Cardiac muscle cell (in vitro differentiated cells and primary cell): ENCODE measurements around the gene SPATA16. TPM values are rescaled to one million over a fixed set of nuclear protein-coding genes. Genes with fewer than 3 reads are reported as not detected.

Source experiments
- DNase-seq, 2 donors: peaks; one replicate each; pipeline versions ENCODE4 v3.0.0 to v3.0.0-alpha.2; 2010 to 2017; ENCODE audit warnings: low read depth in 1 of 2, low spot score in 1 of 2
- H3K27ac ChIP-seq: fragments of 200-600 bp; sonication (generic); 2 replicates; pipeline ENCODE4 v1.5.1; 2016
- H3K27me3 ChIP-seq: fragments of 200-600 bp; sonication (generic); 2 replicates; pipeline ENCODE4 v1.6.0; 2016; ENCODE audit warnings: control low read depth
- H3K36me3 ChIP-seq: fragments of 200-600 bp; sonication (generic); 2 replicates; pipeline ENCODE4 v1.5.1; 2016; ENCODE audit warnings: control low read depth
- H3K4me1 ChIP-seq: fragments of 200-600 bp; sonication (generic); 2 replicates; pipeline ENCODE4 v1.8.1; 2017; ENCODE audit warnings: low read depth, mild to moderate bottlenecking, mixed run types
- H3K4me3 ChIP-seq: fragments of 200-600 bp; sonication (generic); 2 replicates; pipeline ENCODE4 v1.5.1; 2016; ENCODE audit warnings: mild to moderate bottlenecking
- H3K9me3 ChIP-seq: fragments of 200-600 bp; sonication (generic); 2 replicates; pipeline ENCODE4 v1.5.1; 2017; ENCODE audit warnings: low read depth, mild to moderate bottlenecking, control low read depth
- polyA plus RNA-seq: library from polyadenylated mRNA; unstranded; fragments of >200 nt; fragmentation: Nextera tagmentation; extraction: Ambion mirVana; gene quantifications from 2 replicates; pipeline ENCODE4 v1.2.1, GENCODE V29; 2016
- total RNA-seq: library from RNA; depleted of rRNA; stranded (reverse); fragments of >200 nt; gene quantifications from 2 replicates; pipeline ENCODE4 v1.2.3, GENCODE V29; 2016
- TF ChIP-seq, protein P1 (sequence below): IDR thresholded peaks from 2 replicates; pipeline ENCODE4 v1.5.1; 2012; ENCODE audit warnings: low read depth, mild to moderate bottlenecking, low read length

Gene SPATA16
- total and polyA plus RNA-seq, 2 experiments from 2014 or later = not detected

DNA sequence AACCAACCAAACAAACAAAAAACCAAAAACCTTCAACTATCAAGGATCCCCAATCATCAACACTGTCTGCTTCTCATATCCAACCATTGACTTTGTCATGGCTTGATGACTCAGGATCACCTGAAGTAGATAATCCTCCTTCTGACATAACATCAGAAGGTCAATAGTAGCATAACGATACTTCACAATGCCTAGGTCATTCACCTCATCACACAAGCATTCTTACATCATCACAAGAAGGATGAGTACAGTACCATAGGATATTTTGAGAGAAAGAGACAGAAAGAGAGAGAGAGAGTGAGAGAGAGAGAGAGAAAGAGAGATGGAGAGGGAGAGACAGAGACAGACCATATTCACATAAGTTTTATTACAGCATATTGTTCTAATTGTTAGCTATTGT is 42.1 kb downstream of the SPATA16 start:
- Histone ChIP-seq H3K4me1 (no peaks in the 10 kb centered on the region), H3K4me3 (no peak overlapping the region), H3K27ac (no peak overlapping the region), H3K36me3 (no peaks in the 10 kb centered on the region), H3K27me3 (no peaks in the 10 kb centered on the region), H3K9me3 (no peaks in the 10 kb centered on the region)
- TF ChIP-seq, protein P1, sequence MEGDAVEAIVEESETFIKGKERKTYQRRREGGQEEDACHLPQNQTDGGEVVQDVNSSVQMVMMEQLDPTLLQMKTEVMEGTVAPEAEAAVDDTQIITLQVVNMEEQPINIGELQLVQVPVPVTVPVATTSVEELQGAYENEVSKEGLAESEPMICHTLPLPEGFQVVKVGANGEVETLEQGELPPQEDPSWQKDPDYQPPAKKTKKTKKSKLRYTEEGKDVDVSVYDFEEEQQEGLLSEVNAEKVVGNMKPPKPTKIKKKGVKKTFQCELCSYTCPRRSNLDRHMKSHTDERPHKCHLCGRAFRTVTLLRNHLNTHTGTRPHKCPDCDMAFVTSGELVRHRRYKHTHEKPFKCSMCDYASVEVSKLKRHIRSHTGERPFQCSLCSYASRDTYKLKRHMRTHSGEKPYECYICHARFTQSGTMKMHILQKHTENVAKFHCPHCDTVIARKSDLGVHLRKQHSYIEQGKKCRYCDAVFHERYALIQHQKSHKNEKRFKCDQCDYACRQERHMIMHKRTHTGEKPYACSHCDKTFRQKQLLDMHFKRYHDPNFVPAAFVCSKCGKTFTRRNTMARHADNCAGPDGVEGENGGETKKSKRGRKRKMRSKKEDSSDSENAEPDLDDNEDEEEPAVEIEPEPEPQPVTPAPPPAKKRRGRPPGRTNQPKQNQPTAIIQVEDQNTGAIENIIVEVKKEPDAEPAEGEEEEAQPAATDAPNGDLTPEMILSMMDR = no peak
- DNase-seq = no peak

DNA sequence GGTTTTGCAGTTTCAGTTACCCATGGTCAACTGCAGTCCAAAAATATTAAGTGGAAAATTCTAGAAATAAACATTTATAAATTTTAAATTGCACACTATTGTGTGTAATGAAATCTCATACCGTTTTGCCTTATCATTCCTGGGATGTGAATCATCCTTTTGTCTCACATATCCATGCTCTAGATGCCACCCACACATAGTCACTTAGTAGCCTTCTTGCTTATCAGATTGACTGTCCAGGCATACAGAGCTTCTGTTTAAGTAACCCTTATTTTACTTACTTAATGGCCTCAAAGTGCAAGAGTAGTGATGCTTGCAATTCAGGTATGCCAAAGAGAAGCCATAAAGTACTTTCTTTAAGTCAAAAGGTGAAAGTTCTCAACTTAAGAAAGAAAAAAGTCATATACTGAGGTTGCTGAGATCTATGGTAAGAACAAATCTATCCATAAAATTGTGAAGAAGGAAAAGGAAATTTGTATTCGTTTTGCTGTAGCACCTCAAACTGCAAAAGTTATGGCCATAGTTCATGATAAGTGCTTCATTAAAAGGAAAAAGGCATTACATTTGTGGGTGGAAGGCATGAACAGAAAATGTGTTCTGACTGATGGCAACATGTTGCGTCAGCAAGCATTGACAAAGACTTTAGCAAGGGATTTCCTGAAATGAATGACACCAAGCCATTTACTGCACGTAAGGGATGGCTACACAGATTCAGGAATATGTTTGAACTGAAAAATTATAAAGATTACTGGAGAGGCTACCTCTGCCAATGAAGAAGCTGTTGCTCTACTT is 43.8 kb downstream of the SPATA16 start:
- H3K27ac ChIP-seq = no peak overlapping the region
- DNase-seq = peak in 1 of 2 donors; percentile 17
- H3K27me3 ChIP-seq = no peaks in the 10 kb centered on the region
- no peaks in the 10 kb centered on the region for H3K9me3 ChIP-seq
- no peaks in the 10 kb centered on the region for H3K4me1 ChIP-seq
- TF ChIP-seq, protein P1 = no peak
- no peak overlapping the region for H3K4me3 ChIP-seq
- no peaks in the 10 kb centered on the region for H3K36me3 ChIP-seq

DNA sequence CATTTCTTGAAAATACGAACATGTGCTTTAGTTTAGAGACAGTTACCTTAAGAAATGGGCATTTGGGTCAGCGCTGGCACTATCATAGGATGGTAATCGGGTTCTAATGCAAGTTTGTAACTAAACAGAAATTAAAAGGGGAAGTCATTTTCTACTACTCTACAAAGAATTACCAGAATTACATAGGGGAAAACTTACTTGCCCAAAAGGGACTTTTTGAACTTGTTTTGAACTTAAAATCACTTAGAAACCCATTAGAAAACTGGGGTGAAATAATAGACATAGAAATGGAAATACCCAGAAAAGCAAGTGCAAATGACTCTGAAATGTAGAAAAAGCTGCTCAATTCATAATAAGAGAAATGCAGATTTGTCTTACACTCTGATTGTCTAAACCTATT is 44.9 kb downstream of the SPATA16 start:
- Histone ChIP-seq H3K4me1 (no peaks in the 10 kb centered on the region), H3K4me3 (no peak overlapping the region), H3K36me3 (no peaks in the 10 kb centered on the region), H3K27ac (no peak overlapping the region), H3K9me3 (no peaks in the 10 kb centered on the region), H3K27me3 (no peaks in the 10 kb centered on the region)
- TF ChIP-seq, protein P1 = no peak
- DNase-seq = no peak

DNA sequence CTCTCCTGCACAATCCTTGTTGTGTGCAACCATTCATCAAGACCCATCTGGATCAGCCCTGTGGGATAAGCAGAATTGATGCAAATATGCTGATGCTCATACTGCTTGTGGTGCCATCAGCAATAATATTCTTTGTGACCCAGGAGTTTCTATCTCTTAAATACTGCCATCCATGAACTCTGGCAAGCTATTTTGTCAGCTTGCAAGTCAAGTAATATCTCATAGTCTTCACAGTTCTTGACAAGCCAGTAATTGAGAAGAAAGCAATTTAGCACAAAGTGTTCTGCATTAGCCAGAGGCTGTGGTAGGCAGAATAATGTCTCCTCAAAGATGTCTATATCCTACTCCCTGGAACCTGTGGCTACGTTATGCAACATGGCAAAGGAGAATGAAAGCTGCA is 49.0 kb downstream of the SPATA16 start:
- H3K27me3 ChIP-seq = no peaks in the 10 kb centered on the region
- H3K9me3 ChIP-seq = no peaks in the 10 kb centered on the region
- H3K36me3 ChIP-seq = no peaks in the 10 kb centered on the region
- peaks cover 10% of the 10 kb centered on the region for H3K4me1 ChIP-seq
- no peak for DNase-seq
- H3K27ac ChIP-seq = no peak overlapping the region
- H3K4me3 ChIP-seq = no peak overlapping the region
- TF ChIP-seq, protein P1 = no peak

DNA sequence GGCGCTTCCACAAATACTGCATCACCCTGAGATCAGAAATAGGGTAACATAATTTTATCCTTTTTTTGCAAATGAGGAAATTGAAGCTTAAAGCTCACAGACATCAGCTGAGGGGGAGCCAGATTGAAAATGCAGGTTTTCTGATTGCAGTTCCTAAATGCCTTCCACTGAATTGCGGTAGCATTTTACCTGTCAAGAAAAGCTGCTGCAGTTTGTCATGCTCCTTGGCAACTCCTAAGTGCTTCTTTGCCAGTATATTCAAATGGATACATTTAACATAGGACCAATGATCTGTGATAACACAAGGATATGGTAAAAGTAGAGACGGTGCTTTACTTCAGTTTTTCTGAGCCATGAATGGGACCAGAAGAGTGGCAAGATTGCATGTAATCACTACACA is 50.5 kb downstream of the SPATA16 start:
- DNase-seq = peak in 1 of 2 donors; percentile 26
- Histone ChIP-seq H3K27me3 (no peaks in the 10 kb centered on the region), H3K4me3 (no peak overlapping the region), H3K9me3 (no peaks in the 10 kb centered on the region), H3K27ac (no peak overlapping the region), H3K36me3 (no peaks in the 10 kb centered on the region), H3K4me1 (peaks cover 10% of the 10 kb centered on the region)
- TF ChIP-seq, protein P1 = no peak
